NCI-H446 (cell line): Measurements from ENCODE around the gene BRD2.

Source experiments
- DNase-seq, 2 experiments: peaks; one replicate each; lab custom pipeline; 2025; lab: John Stamatoyannopoulos, UW

Gene BRD2

DNA sequence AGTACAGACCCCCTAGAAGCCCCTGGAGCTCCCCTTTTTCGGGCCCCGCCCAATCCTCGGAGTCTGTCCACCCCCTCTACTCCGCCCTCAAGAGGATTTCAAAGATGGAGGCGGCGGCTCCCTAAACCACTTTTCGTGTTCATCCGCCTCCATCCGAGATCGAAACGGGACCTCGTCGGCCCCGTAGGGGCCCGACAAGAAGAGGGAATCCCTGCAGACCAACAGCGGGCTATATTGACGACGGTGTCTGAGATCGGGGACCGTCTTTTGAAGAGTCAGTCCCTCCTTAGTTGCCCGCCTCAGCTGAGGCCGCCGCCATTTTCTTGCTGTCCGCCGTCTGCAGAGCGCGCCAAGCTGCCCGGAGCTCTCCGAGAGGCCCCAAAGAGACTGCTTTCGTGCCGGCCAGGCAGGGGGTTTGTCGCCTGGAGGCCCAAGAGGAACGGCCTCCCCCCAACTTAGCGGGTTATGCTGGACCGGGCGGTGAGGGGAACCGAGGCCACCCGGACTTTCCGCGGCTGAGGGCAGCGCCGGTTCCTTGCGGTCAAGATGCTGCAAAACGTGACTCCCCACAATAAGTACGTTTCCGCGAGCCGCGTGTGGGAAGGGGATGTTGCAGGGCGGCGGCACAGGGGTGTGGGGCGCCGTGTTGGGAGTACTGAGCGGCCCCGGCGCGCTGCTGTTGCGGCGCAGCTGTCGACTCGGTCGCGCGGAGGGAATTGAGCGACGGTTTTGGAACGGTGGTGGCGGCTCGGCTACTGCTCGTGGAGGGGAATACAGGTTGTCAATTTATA, 4.2 kb downstream of the BRD2 start:
- DNase-seq, result no peak

- DNase-seq, result peak in 1 of 2 experiments; percentile 40
Measured at GRCh38 chr6:32973144-32974015, 5.0 kb downstream of the BRD2 start.

DNA sequence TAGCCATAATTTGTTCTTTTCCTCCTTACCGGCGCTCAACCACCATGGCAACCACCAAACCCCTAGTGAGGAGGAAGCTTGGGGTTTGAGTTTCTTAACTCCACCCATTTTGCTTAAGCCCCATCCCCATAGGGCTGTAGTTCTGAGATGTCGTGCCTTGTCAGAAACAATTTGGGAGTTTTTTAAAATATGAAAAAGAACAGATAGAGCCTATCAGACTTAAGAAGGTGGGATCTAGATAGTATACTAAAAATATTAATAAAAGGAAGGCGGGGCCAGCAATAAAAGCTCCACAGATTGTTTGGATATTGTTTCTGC, 5.6 kb downstream of the BRD2 start:
- DNase-seq, result no peak

DNA sequence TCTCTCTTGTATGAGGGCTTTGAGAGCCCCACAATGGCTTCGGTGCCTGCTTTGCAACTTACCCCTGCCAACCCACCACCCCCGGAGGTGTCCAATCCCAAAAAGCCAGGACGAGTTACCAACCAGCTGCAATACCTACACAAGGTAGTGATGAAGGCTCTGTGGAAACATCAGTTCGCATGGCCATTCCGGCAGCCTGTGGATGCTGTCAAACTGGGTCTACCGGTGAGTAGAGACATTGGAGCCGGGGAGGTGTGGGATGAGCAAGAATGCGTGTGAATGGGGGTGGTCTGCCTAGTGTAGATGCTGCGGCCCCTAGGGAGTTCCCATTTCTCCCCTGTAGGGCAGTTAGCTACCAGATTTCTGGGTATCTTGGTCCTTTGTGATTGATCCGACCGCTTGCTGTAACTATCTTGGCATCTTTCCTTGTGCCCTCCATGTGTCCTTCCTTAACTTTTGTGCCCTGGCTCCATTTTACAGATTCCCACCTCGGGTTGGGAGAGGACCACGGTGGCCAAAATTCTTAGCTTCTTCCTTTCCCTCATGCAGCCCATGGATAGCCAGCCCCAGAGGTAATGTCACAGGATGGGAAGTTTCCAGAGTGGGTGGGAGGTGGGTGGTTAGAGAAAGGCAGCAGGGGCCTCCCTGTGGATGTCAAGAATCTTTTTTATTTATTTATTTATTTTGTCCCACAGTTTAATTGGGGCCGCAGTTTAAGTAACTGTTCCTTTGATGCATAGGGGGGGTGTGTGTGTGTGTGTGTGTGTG, 6.3 kb downstream of the BRD2 start:
- no peak for DNase-seq

- DNase-seq, result no peak
Measured at GRCh38 chr6:32975886-32976285, 7.5 kb downstream of the BRD2 start.

DNA sequence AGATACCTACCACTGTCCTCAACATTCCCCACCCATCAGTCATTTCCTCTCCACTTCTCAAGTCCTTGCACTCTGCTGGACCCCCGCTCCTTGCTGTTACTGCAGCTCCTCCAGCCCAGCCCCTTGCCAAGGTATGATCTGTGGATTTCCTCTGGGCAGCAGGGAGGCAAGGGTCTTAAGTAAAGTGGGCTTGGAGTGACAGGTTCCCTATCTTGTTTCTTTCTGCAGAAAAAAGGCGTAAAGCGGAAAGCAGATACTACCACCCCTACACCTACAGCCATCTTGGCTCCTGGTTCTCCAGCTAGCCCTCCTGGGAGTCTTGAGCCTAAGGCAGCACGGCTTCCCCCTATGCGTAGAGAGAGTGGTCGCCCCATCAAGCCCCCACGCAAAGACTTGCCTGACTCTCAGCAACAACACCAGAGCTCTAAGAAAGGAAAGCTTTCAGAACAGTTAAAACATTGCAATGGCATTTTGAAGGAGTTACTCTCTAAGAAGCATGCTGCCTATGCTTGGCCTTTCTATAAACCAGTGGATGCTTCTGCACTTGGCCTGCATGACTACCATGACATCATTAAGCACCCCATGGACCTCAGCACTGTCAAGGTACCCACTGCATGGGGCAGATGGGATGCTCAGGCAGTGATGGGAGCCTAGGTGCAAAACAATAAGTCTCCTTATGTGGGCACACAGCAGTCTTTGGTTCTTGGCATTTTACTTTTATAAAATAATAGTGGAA, 8.1 kb downstream of the BRD2 start:
- DNase-seq, result no peak

- DNase-seq, result no peak
Measured at GRCh38 chr6:32977272-32977952, 9.0 kb downstream of the BRD2 start.

DNA sequence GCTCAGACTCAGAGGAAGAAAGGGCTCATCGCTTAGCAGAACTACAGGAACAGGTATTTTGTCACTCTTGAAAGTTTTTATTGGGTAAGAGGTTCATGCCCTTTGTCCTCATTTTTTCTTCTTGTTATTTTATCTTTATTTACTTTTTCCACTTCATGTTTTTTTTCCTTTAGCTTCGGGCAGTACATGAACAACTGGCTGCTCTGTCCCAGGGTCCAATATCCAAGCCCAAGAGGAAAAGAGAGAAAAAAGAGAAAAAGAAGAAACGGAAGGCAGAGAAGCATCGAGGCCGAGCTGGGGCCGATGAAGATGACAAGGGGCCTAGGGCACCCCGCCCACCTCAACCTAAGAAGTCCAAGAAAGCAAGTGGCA, 9.5 kb downstream of the BRD2 start:
- DNase-seq, result no peak

- DNase-seq, result no peak
Measured at GRCh38 chr6:32979720-32980487, 11.5 kb downstream of the BRD2 start.

- DNase-seq, result no peak
Measured at GRCh38 chr6:32980488-32981038, 12.2 kb downstream of the BRD2 start.

DNA sequence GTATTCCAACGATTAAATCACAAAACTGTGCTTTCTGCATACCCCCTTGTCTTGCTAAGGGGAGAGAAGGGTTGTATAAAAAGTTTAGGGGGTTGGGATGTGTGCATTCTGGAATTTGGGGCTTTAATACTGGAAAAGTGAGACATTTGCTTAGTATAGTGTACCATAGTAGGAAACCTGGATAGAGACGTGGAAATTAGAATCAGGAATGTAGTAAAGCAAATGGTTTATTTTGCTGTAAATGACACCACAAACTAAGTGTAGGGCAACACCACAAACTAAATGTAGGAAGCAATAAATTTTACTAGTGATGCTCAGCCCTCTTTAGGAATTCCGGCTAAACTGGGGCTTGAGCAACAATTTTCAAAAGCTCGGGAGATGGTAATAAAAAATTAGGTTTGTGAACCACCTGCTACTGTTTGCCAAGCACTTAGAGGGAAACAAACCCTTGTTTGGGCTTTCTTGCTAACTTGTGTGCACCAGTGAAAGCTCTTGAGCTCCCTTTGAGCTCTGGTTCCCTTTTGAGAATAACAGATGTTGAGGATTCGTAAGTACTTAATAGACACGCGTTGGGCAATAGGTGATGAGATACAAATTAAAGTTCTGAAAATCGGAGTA, 13.8 kb downstream of the BRD2 start:
- no peak for DNase-seq

DNA sequence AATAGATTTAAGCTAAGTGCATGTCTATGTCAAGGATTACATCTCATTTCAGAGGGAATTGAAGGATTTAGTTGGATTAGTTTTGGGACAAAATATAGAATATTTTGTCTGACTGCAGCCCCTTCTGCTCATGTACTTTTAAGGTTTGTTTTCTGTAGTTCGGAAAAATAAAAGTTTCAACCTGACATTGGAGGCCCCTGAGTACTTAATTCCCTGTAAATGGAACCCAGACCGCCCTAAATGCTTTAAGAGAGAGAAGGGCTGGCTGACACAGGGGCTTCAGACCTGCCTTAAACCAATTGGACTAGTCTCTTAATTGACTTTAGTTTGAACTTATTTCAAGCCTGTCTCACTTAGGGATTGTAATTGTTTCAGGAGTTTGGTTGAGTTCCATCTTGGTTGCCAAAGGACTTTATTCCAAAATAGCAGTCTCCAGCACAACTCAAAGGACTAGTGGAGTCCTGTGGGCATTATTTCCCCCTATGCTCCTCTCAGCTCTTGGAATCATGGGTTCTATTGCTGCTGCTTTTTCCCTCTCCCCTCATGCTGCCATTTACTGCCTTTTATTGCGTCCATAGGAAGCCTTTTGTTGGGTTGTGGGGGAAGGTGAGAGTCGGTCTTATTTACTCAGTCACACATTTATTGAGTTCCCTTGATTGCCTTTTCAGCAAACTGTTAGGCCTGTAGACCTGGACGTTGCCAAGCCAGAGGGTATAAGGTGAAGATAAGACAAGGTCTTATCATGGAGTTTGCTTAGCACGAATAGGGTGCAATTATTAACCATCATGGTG, 14.5 kb downstream of the BRD2 start:
- DNase-seq, result no peak

- no peak for DNase-seq
Measured at GRCh38 chr6:32983493-32983848, 15.1 kb downstream of the BRD2 start.

DNA sequence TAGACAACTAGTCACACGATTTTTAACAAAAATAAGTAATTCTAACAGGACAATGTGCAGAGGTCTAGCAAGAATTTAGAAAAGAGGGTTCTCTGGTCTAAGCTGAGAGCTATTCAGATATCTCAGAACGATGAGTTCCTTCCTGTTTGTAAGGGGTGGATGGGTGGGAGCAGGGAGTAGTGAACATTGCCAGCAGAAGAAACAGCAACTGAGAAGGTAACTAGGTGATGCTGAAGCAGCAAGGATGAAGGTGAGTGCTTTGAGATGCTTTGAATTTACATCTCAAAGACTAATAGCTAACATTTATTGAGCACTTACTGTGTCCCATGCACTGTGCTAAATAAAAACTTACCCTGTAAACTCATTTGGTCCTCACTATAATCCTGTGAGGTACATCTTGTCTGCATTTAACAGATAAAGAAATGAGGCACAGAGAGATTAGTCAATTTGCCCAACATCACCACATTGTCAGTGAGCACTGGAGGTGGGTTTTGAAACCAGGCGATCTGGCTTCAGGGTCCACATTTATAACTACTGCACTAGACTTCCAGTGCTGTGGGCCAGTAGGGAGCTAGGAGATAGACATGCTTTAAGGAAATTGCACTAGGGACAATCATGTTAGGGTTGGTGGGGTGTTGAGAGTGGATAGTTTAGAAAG, 15.7 kb downstream of the BRD2 start:
- no peak for DNase-seq

DNA sequence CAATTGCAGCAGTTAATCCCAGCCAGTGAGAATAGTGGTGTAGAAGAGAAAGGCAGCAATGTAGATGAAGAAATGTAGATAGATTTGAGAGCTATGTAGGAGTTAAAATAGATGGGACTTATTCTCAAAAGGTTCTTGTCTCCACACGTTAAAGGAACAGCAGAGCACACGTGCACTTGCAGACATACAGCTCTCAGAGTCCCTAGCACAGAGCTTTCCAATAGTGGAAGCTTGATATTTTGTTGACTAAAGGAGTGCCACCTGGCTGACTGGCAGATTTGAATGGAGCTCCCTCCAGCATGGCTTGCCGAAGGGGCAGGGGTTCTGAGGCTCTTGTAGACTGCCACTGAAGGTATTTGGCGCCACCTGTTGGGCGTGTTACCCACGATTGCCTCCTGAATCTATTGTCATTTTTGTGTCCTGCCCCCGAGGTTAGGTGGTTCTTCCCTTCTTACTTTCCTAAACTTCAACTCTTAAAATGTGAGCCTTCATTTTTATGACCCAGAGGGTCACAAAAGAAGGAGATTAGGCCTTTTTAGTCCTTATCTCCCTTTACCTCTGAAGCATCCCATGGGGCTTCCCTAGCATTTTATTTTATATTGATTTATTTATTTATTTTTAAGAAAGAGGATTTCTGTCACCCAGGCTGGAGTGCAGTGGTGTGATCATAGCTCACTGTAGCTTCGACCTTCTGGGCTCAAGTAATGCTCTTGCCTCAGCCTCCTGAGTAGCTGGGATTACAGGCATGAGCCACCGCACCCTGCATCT, 16.4 kb downstream of the BRD2 start:
- DNase-seq, result peak; percentile 57 to 92

DNA sequence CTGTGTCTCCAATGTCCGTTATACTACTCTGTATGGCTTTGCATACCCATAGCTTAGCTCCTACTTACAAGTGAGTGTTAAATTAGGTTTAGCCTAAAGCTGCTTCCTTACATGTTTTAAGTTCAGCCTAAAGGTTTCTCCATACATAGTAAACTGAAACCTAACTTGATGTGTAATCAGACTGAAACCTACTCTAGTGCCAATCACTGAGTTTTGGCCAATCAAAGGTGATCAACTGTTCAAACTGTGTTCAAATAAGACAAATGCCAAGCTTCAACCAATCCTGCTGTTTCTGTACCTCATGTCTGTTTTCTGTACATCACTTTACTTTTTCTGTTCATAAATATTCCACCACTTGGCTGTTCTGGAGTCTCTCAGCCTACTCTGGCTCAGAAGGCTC, 21.0 kb downstream of the BRD2 start:
- no peak for DNase-seq

DNA sequence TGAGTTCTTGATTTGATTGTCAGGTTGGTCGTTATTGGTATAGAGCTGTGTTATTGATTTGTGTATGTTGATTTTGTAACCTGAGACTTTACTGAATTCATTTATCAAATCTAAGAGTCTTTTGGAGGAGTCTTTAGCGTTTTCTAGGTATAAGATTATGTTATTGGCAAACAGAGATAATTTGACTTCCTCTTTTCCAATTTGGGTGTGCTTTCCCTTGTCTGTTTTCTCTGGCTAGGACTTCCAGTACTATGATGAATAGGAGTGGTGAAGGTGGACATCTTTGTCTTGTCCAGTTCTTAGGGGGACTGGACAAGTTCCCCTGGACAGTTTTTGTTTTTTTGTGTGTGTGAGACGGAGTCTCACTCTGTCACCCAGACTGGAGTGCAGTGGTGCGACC, 23.6 kb downstream of the BRD2 start:
- DNase-seq, result no peak
